ENCODE measurements around the gene SLC5A6. TPM values are rescaled to one million over a fixed set of nuclear protein-coding genes. Genes with fewer than 3 reads are reported as not detected.

The SLC5A6 gene
- polyA plus RNA-seq, 3 donors = 8.1 to 21.7 (median 10.2) TPM

DNA sequence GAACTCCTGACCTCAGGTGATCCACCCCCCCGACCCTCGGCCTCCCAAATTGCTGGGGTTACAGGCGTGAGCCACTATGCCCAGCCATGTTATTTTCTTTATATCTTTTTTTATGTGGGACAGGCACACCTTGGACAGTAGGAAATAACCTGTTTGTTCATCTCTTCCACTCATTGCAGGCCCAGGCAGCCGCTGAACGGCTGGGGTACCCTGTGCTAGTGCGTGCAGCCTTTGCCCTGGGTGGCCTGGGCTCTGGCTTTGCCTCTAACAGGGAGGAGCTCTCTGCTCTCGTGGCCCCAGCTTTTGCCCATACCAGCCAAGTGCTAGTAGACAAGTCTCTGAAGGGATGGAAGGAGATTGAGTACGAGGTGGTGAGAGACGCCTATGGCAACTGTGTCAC is 13.5 kb upstream of the SLC5A6 start:
- Histone ChIP-seq H3K27ac (ENCODE audit: low read depth in 1 of 2, low read length in 2 of 2) (no peak overlapping the region), H3K27me3 (ENCODE audit: control insufficient read depth in 2 of 2, insufficient read depth in 2 of 2, low read length in 2 of 2) (no peaks in the 10 kb centered on the region), H3K36me3 (replicated peaks in 1 of 2; ENCODE audit: control insufficient read depth in 1 of 2, insufficient read depth in 2 of 2, low read length in 2 of 2) (peaks cover 62 to 94% of the 10 kb centered on the region in 2 donors), H4K20me1 (ENCODE audit: insufficient read depth, low read length) (no peaks in the 10 kb centered on the region), H2AFZ (ENCODE audit: insufficient read depth, low read depth, low read length, poor library complexity, severe bottlenecking) (no peak overlapping the region), H3K9me3 (replicated peaks in 1 of 2; ENCODE audit: control insufficient read depth in 1 of 2, insufficient read depth in 1 of 2, low read length in 2 of 2) (no peaks in the 10 kb centered on the region), H3K4me1 (ENCODE audit: control insufficient read depth in 1 of 2, insufficient read depth in 2 of 2, low read length in 2 of 2) (no peaks in the 10 kb centered on the region), H3K79me2 (ENCODE audit: insufficient read depth, low read length) (no peaks in the 10 kb centered on the region), H3K4me2 (replicated peaks; ENCODE audit: extremely low read depth, low read length, poor library complexity, severe bottlenecking) (no peak overlapping the region), H3K9ac (ENCODE audit: insufficient read depth, low read length, poor library complexity, severe bottlenecking) (no peak overlapping the region), H3K4me3 (replicated peaks in 1 of 3; ENCODE audit: low read depth in 2 of 3, low read length in 3 of 3) (no peak overlapping the region)
- 94% methylated on average over 6 of the region's 9 CpGs for WGBS (ENCODE audit: insufficient coverage)
- no peak for DNase-seq
- Mint-ChIP-seq H3K9me3 (no peaks in the 10 kb centered on the region), H3K27ac (no peak overlapping the region), H3K4me3 (no peak overlapping the region), H3K36me3 (peaks cover 78 to 93% of the 10 kb centered on the region in 2 donors), H3K27me3 (ENCODE audit: low read depth in 3 of 3) (peaks cover 0 to 4% (median 2%) of the 10 kb centered on the region in 3 donors), H3K4me1 (no peaks in the 10 kb centered on the region)
- intact Hi-C loops (cut with micrococcal nuclease) = no loop called here
- TF ChIP-seq CTCF (IDR thresholded peaks at IDR 0.05) = no peak

DNA sequence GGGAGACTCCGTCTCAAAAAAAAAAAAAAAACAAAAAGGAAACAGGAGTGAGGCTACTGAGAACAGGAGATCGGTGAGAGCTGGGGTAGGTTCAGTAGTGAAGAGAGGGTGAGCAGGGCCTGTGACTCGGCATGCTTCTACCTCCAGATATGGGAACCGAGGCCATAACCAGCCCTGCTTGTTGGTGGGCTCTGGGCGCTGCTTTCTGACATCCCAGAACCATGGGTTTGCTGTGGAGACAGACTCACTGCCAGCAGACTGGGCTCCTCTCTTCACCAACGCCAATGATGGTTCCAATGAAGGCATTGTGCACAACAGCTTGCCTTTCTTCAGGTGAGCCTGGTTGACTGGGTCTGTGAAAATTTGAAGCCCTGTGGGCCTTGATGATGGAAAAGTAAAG is 11.3 kb upstream of the SLC5A6 start:
- no peak overlapping the region for H3K4me2 ChIP-seq (replicated peaks; ENCODE audit: extremely low read depth, low read length, poor library complexity, severe bottlenecking)
- Mint-ChIP-seq H3K27me3 (ENCODE audit: low read depth in 3 of 3) (peaks cover 0 to 5% (median 0%) of the 10 kb centered on the region in 3 donors), H3K36me3 (peaks cover 80 to 85% of the 10 kb centered on the region in 2 donors), H3K27ac (no peak overlapping the region), H3K4me1 (no peaks in the 10 kb centered on the region), H3K4me3 (no peak overlapping the region), H3K9me3 (no peaks in the 10 kb centered on the region)
- H3K27ac ChIP-seq (ENCODE audit: low read depth in 1 of 2, low read length in 2 of 2) = no peak overlapping the region
- no peaks in the 10 kb centered on the region for H4K20me1 ChIP-seq (ENCODE audit: insufficient read depth, low read length)
- H3K27me3 ChIP-seq (ENCODE audit: control insufficient read depth in 2 of 2, insufficient read depth in 2 of 2, low read length in 2 of 2) = no peaks in the 10 kb centered on the region
- H3K4me1 ChIP-seq (ENCODE audit: control insufficient read depth in 1 of 2, insufficient read depth in 2 of 2, low read length in 2 of 2) = no peaks in the 10 kb centered on the region
- H3K79me2 ChIP-seq (ENCODE audit: insufficient read depth, low read length) = peaks cover 3% of the 10 kb centered on the region
- H3K36me3 ChIP-seq (replicated peaks in 1 of 2; ENCODE audit: control insufficient read depth in 1 of 2, insufficient read depth in 2 of 2, low read length in 2 of 2) = peaks cover 57 to 88% of the 10 kb centered on the region in 2 donors
- H3K9ac ChIP-seq (ENCODE audit: insufficient read depth, low read length, poor library complexity, severe bottlenecking) = no peak overlapping the region
- H3K4me3 ChIP-seq (replicated peaks in 1 of 3; ENCODE audit: low read depth in 2 of 3, low read length in 3 of 3) = no peak overlapping the region
- DNase-seq = no peak
- H2AFZ ChIP-seq (ENCODE audit: insufficient read depth, low read depth, low read length, poor library complexity, severe bottlenecking) = no peak overlapping the region
- no peaks in the 10 kb centered on the region for H3K9me3 ChIP-seq (replicated peaks in 1 of 2; ENCODE audit: control insufficient read depth in 1 of 2, insufficient read depth in 1 of 2, low read length in 2 of 2)
- intact Hi-C loops (cut with micrococcal nuclease) = no loop called here
- WGBS (ENCODE audit: insufficient coverage) = 100% methylated on average over 3 of the region's 6 CpGs
- no peak for TF ChIP-seq CTCF (IDR thresholded peaks at IDR 0.05)

All from CD14-positive monocyte (primary cell).